GM08714 (cell line): ENCODE data around the gene CDX1.

Experiments
- H3K4me3 ChIP-seq: fragments of 200-500 bp; sonication (Bioruptor generic); 2 replicates; pipeline ENCODE4 v1.5.1; 2014; ENCODE audit warnings: mild to moderate bottlenecking, low read length, inconsistent platforms
- ZNF274 ChIP-seq: IDR thresholded peaks from 2 replicates; pipeline ENCODE4 v1.6.1; 2012; ENCODE audit warnings: mild to moderate bottlenecking, low read depth, low read length

Gene CDX1

DNA sequence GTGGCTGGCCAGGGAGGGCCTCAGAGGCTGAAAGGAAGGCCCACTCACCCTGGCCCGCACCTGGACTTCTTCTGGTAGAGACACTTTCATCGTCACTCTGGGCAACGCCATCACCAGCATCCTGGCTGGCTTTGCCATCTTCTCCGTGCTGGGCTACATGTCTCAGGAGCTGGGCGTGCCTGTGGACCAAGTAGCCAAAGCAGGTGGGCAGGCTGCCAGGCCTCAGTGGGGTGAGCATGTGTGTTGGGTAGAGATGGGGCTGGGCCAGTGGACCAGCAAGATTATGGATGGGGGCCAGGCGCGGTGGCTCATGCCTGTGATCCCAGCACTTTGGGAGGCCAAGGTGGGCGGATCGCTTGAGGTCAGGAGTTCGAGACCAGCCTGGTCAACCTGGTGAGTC, 35.9 kb downstream of the CDX1 start:
- TF ChIP-seq ZNF274: no peak
- no peak overlapping the region for H3K4me3 ChIP-seq

GRCh38 chr5:150203832-150204589, 37.4 kb downstream of the CDX1 start:
- no peak overlapping the region for H3K4me3 ChIP-seq
- TF ChIP-seq ZNF274: no peak

DNA sequence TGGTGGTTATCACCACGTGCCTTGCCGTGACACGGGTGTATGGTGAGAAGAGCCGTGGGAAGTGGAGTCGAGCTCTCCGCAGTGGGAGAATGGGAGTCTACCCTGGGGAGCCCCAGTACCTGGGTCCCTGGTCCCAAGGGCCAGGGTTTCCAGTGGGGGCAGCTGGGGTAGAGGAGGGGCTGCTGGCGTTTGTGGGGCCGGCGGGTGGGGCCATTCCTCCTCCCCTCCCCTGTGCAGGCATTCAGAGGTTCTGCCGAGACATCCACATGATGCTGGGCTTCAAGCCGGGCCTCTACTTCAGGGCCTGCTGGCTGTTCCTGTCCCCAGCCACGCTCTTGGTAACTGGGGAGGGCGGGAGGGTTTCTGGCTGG, 38.0 kb downstream of the CDX1 start:
- TF ChIP-seq ZNF274: no peak

GRCh38 chr5:150206098-150206778, 39.7 kb downstream of the CDX1 start:
- H3K4me3 ChIP-seq: no peak overlapping the region
- TF ChIP-seq ZNF274: no peak

More for the DNA sequence above, 38.0 kb downstream of the CDX1 start:
- no peak overlapping the region for H3K4me3 ChIP-seq

- TF ChIP-seq ZNF274: no peak
- H3K4me3 ChIP-seq: no peak overlapping the region
These were observed 40.2 kb downstream of the CDX1 start for GRCh38 chr5:150206779-150207115.

- H3K4me3 ChIP-seq: no peak overlapping the region
- TF ChIP-seq ZNF274: no peak
These were observed 41.9 kb downstream of the CDX1 start for GRCh38 chr5:150208187-150209098.

DNA sequence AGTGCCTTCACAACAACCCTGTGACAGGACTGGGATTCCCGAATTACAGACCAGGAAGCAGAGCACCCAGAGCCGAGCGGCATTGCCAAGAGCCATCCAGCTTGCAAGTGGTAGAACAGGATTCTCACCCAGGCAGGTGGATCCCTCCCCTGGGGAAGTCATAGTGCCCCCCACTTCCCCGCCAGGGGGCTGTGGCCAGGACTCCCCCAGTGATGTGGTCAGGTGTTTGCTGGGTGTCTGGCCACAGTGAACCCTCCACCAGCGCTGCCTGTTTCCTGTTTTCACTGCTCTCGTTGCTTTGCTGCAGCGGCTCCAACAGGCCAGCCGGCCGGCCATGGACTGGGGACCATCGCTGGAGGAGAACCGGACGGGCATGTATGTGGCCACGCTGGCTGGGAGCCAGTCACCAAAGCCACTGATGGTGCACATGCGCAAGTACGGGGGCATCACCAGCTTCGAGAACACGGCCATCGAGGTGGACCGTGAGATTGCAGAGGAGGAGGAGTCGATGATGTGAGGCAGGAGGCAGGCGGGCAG, 42.6 kb downstream of the CDX1 start:
- no peak for TF ChIP-seq ZNF274
- no peak overlapping the region for H3K4me3 ChIP-seq

GRCh38 chr5:150210644-150211043, 44.1 kb downstream of the CDX1 start:
- no peak for TF ChIP-seq ZNF274

GRCh38 chr5:150211156-150212030, 44.8 kb downstream of the CDX1 start:
- no peak for TF ChIP-seq ZNF274
- no peak overlapping the region for H3K4me3 ChIP-seq

More at GRCh38 chr5:150210644-150211043, 44.1 kb downstream of the CDX1 start:
- H3K4me3 ChIP-seq: no peak overlapping the region

DNA sequence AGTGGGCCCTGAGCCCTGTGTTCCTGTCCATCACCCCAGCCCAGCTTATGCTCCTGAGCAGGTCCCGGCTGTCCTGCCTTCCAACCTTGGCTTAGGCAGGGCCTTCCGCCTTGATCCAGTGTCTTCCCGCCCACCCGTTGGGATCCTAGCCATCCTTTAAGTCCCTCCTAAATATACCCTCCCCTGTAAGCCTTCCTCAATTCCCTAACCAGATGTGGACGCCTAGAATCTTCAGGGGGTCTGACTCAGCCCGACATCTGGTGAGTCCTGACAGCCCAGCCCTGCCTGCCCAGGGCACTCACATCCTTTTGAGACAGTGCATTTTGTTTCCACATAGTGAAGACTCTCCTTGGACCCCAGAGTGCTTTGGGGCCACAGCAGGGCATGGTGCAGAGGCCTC, 47.0 kb downstream of the CDX1 start:
- no peak overlapping the region for H3K4me3 ChIP-seq
- no peak for TF ChIP-seq ZNF274

GRCh38 chr5:150214289-150214688, 47.7 kb downstream of the CDX1 start:
- no peak for TF ChIP-seq ZNF274
- no peak overlapping the region for H3K4me3 ChIP-seq

GRCh38 chr5:150215979-150216944, 49.7 kb downstream of the CDX1 start:
- no peak overlapping the region for H3K4me3 ChIP-seq
- TF ChIP-seq ZNF274: no peak
